Medulla oblongata (tissue), 1 donor: ENCODE results near the gene FGB.

ENCODE experiments used
- DNase-seq: peaks from one replicate; pipeline ENCODE4 v3.0.0-alpha.2; 2015; ENCODE audit errors: extremely low spot score

FGB gene

GRCh38 chr4:154562697-154563254 is at the start of gene FGB:
TSS of gene FGB (plus strand) at chr4:154563011. CDS start at chr4:154563019, 8 bp downstream.
- no peak for DNase-seq

GRCh38 chr4:154516318-154517029 is 46.3 kb upstream of the FGB start:
- DNase-seq = peak; percentile 47

- DNase-seq = no peak
These were observed 45.2 kb upstream of the FGB start for GRCh38 chr4:154517591-154517990.

- DNase-seq = no peak
These were observed 43.6 kb upstream of the FGB start for GRCh38 chr4:154519214-154519613.

GRCh38 chr4:154521607-154522006 is 41.2 kb upstream of the FGB start:
- DNase-seq = no peak

GRCh38 chr4:154526151-154526550 is 36.7 kb upstream of the FGB start:
- DNase-seq = no peak

GRCh38 chr4:154527308-154527707 is 35.5 kb upstream of the FGB start:
- no peak for DNase-seq

GRCh38 chr4:154528869-154529268 is 33.9 kb upstream of the FGB start:
- DNase-seq = no peak

GRCh38 chr4:154529728-154530519 is 32.9 kb upstream of the FGB start:
- DNase-seq = peak; percentile 66

GRCh38 chr4:154534296-154534695 is 28.5 kb upstream of the FGB start:
- no peak for DNase-seq

GRCh38 chr4:154542271-154542879 is 20.4 kb upstream of the FGB start:
- no peak for DNase-seq

GRCh38 chr4:154545689-154546088 is 17.1 kb upstream of the FGB start:
- no peak for DNase-seq

GRCh38 chr4:154549894-154550790 is 12.7 kb upstream of the FGB start, which contains the start of gene PLRG1:
TSS of gene PLRG1 (minus strand) at chr4:154550400. CDS start at chr4:154550308, 92 bp downstream.
- peak; percentile 99 for DNase-seq

GRCh38 chr4:154551872-154552686 is 10.7 kb upstream of the FGB start:
- peak; percentile 92 for DNase-seq

GRCh38 chr4:154559141-154559493 is 3.7 kb upstream of the FGB start:
- DNase-seq = no peak

GRCh38 chr4:154559494-154560418 is 3.1 kb upstream of the FGB start:
- peak; percentile 68 for DNase-seq

- no peak for DNase-seq
These were observed 2.4 kb upstream of the FGB start for GRCh38 chr4:154560419-154560801.

GRCh38 chr4:154560824-154561231 is 2.0 kb upstream of the FGB start:
- no peak for DNase-seq

GRCh38 chr4:154564311-154564710 is 1.5 kb downstream of the FGB start:
- no peak for DNase-seq
